Neuronal stem cell (in vitro differentiated cells): ENCODE results near the gene TMEM147.

ENCODE experiments used
- DNase-seq: peaks from one replicate; pipeline ENCODE4 v3.0.0-alpha.2; 2013; ENCODE audit warnings: low spot score
- H2AFZ ChIP-seq: one replicate; pipeline ENCODE4 v1.6.1; 2013; ENCODE audit warnings: mild to moderate bottlenecking, low read length, inconsistent platforms
- H2AK5ac ChIP-seq: 2 replicates; pipeline ENCODE4 v1.6.1; 2013; ENCODE audit warnings: low read depth, mild to moderate bottlenecking, inconsistent platforms, low read length, moderate library complexity, mixed read lengths
- H2BK120ac ChIP-seq: 2 replicates; pipeline ENCODE4 v1.6.1; 2013; ENCODE audit warnings: low read depth, mild to moderate bottlenecking, inconsistent platforms, low read length, moderate library complexity, mixed read lengths
- H2BK12ac ChIP-seq: one replicate; pipeline ENCODE4 v1.6.1; 2013; ENCODE audit warnings: low read length, inconsistent platforms
- H2BK15ac ChIP-seq: 2 replicates; pipeline ENCODE4 v1.6.1; 2013; ENCODE audit warnings: mild to moderate bottlenecking, low read length, inconsistent platforms, mixed read lengths
- H2BK5ac ChIP-seq: one replicate; pipeline ENCODE4 v1.6.1; 2013; ENCODE audit warnings: inconsistent platforms, mild to moderate bottlenecking, low read length, moderate library complexity
- H3K14ac ChIP-seq: one replicate; pipeline ENCODE4 v1.6.1; 2013; ENCODE audit warnings: low read length, inconsistent platforms
- H3K18ac ChIP-seq: 2 replicates; pipeline ENCODE4 v1.6.1; 2013; ENCODE audit warnings: low read length, inconsistent platforms
- H3K23ac ChIP-seq: 2 replicates; pipeline ENCODE4 v1.6.1; 2013; ENCODE audit warnings: low read depth, mild to moderate bottlenecking, mixed read lengths, low read length, inconsistent platforms; ENCODE audit not compliant: poor library complexity
- H3K27ac ChIP-seq: replicated peaks from 3 replicates; pipeline ENCODE4 v1.5.1; 2013; ENCODE audit warnings: low read length, inconsistent platforms
- H3K27me3 ChIP-seq, 3 experiments: 2 replicates each; pipeline ENCODE4 v1.6.1; 2013; ENCODE audit warnings: low read length in 3 of 3, mild to moderate bottlenecking in 2 of 3, inconsistent platforms in 1 of 3, low read depth in 1 of 3, mixed read lengths in 1 of 3, moderate library complexity in 1 of 3; ENCODE audit not compliant: control insufficient read depth in 3 of 3, insufficient read depth in 3 of 3
- H3K36me3 ChIP-seq, 2 donors: replicated peaks in 1 of 2; 2 replicates each; pipeline ENCODE4 v1.6.1; 2013; ENCODE audit warnings: low read length in 2 of 2; ENCODE audit not compliant: control insufficient read depth in 2 of 2, insufficient read depth in 2 of 2
- H3K4ac ChIP-seq: 2 replicates; pipeline ENCODE4 v1.6.1; 2013; ENCODE audit warnings: inconsistent platforms, mild to moderate bottlenecking, low read length, moderate library complexity
- H3K4me1 ChIP-seq, 2 donors: 1 replicate in 1 of 2; 2 replicates in 1 of 2; pipeline ENCODE4 v1.6.1; 2013; ENCODE audit warnings: low read length in 2 of 2, low read depth in 1 of 2; ENCODE audit not compliant: control insufficient read depth in 2 of 2, insufficient read depth in 1 of 2
- H3K4me2 ChIP-seq: one replicate; pipeline ENCODE4 v1.6.1; 2013; ENCODE audit warnings: mild to moderate bottlenecking, low read length, inconsistent platforms; ENCODE audit not compliant: insufficient read depth, poor library complexity, severe bottlenecking
- H3K4me3 ChIP-seq, 2 donors: 2 replicates each; pipeline ENCODE4 v1.5.1; 2013; ENCODE audit warnings: low read length in 2 of 2, mild to moderate bottlenecking in 2 of 2, inconsistent platforms in 1 of 2, moderate library complexity in 1 of 2
- H3K79me1 ChIP-seq: one replicate; pipeline ENCODE4 v1.6.1; 2013; ENCODE audit warnings: low read depth, mild to moderate bottlenecking, inconsistent platforms, low read length, moderate library complexity
- H3K9ac ChIP-seq: one replicate; pipeline ENCODE4 v1.6.1; 2013; ENCODE audit warnings: mild to moderate bottlenecking, low read depth, low read length, inconsistent platforms; ENCODE audit not compliant: poor library complexity
- H3K9me3 ChIP-seq, 2 donors: replicated peaks in 1 of 2; 2 replicates each; pipeline versions ENCODE3 to v1.6.1; 2013; ENCODE audit warnings: low read length in 2 of 2, mild to moderate bottlenecking in 2 of 2, inconsistent platforms in 1 of 2, low read depth in 1 of 2, mixed read lengths in 1 of 2, moderate library complexity in 1 of 2; ENCODE audit not compliant: control insufficient read depth in 2 of 2, insufficient read depth in 1 of 2
- H4K8ac ChIP-seq: one replicate; pipeline ENCODE4 v1.6.1; 2013; ENCODE audit warnings: low read depth, mild to moderate bottlenecking, inconsistent platforms, low read length, moderate library complexity
- H4K91ac ChIP-seq: one replicate; pipeline ENCODE4 v1.6.1; 2013; ENCODE audit warnings: low read length, low read depth, mild to moderate bottlenecking, inconsistent platforms; ENCODE audit not compliant: poor library complexity
- WGBS, 2 donors: extraction: QIAGEN DNeasy Blood & Tissue Kit; methylation state at CpG; one replicate each; pipeline ENCODE4 v1.1.7; 2013; ENCODE audit warnings: missing lambda C conversion rate in 2 of 2, mixed read lengths in 1 of 2; ENCODE audit not compliant: insufficient read length in 2 of 2, insufficient replicate concordance in 1 of 2; ENCODE audit errors: extremely low coverage in 2 of 2; 5-methylcytosine and 5-hydroxymethylcytosine counted together

The TMEM147 gene

DNA sequence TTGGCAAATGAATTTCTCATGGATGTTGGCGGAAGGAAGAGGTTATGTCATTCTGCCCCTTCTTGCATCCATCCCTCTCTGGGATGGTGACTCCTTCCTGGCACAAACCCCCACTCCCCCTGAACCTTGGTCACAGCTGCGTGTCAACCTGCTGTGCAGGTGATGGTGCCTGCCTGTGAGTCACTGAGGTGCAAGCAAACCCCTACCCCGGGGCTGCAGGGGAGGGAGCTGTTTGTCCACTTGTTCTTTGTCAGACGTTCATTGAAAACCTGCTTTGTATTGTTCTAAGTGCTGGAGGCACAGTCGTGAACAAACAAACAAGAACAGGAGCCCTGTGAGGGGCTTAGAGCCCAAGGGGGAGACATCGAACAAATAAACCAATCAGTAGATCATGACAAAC lies 14.1 kb upstream of the TMEM147 start:
- H4K91ac ChIP-seq = no peak overlapping the region
- H3K36me3 ChIP-seq = no peaks in the 10 kb centered on the region
- no peak overlapping the region for H2BK12ac ChIP-seq
- H2BK120ac ChIP-seq = no peak overlapping the region
- no peak overlapping the region for H3K14ac ChIP-seq
- no peak overlapping the region for H3K4me3 ChIP-seq
- H3K9ac ChIP-seq = peak overlapping the region; percentile 38
- H3K4ac ChIP-seq = no peak overlapping the region
- no peaks in the 10 kb centered on the region for H3K79me1 ChIP-seq
- no peak overlapping the region for H3K27ac ChIP-seq
- H3K9me3 ChIP-seq = peaks cover 0 to 2% of the 10 kb centered on the region in 2 donors
- no peak for DNase-seq
- no peak overlapping the region for H2BK5ac ChIP-seq
- peak overlapping the region; percentile 55 for H2BK15ac ChIP-seq
- H2AFZ ChIP-seq = no peak overlapping the region
- no CpG with 5 or more reads among the region's 6 CpGs for WGBS, 2 donors
- H3K27me3 ChIP-seq = peaks cover 0 to 28% (median 14%) of the 10 kb centered on the region in 3 experiments
- H4K8ac ChIP-seq = no peak overlapping the region
- H3K4me2 ChIP-seq = no peak overlapping the region
- H2AK5ac ChIP-seq = no peak overlapping the region
- peak overlapping the region; percentile 82 for H3K18ac ChIP-seq
- H3K23ac ChIP-seq = no peak overlapping the region
- peaks cover 0 to 9% of the 10 kb centered on the region in 2 donors for H3K4me1 ChIP-seq

DNA sequence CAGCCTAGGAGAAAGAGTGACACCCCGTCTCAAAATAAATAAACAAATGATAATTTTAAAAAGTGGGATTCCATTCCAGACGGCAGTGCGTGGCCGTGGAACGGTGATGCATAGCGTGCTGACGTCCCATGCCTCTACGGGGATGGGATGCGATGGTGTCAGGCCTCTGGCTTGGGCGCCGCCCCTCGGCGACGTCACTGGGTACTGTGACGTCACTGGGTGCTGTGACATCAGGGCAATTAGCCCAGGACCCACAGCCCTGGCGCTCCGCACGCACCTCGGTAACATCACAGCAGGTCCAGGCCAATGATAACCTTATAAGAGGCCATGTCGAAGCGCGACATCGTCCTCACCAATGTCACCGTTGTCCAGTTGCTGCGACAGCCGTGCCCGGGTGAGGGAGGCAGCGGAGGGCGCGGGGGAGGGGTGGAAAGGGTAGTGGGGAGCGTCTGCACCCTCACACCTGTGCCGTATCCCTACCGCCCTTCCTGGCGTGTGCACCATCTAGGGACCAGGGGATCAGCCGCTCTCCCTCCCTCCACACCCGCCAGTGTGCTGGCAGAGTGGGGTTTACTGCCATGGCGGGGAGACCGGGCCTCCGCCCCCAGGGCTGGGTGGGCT lies 12.1 kb upstream of the TMEM147 start, which contains the start of gene GAPDHS:
GAPDHS (plus strand) TSS at position 256 of the 621 bp plus-strand sequence; CDS start at position 328, 72 bp downstream.
- Histone ChIP-seq H3K79me1 (no peaks in the 10 kb centered on the region), H3K27ac (no peak within 1 kb of the TSS), H3K36me3 (no peaks in the 10 kb centered on the region), H2AK5ac (no peak within 1 kb of the TSS), H3K18ac (peak within 1 kb of the TSS; percentile 63), H3K9ac (peak within 1 kb of the TSS; percentile 68), H4K8ac (peak within 1 kb of the TSS; percentile 45), H3K4me2 (peak within 1 kb of the TSS; percentile 54), H2BK15ac (peak within 1 kb of the TSS; percentile 23), H2BK5ac (no peak within 1 kb of the TSS), H2BK120ac (peak within 1 kb of the TSS; percentile 56), H2BK12ac (no peak within 1 kb of the TSS), H2AFZ (peak within 1 kb of the TSS; percentile 65), H3K23ac (peak within 1 kb of the TSS; percentile 37), H3K4ac (no peak within 1 kb of the TSS), H3K27me3 (peaks cover 0 to 14% (median 13%) of the 10 kb centered on the region in 3 experiments), H4K91ac (peak within 1 kb of the TSS; percentile 58), H3K4me1 (peaks cover 0 to 9% of the 10 kb centered on the region in 2 donors), H3K9me3 (peaks cover 0 to 2% of the 10 kb centered on the region in 2 donors), H3K14ac (no peak within 1 kb of the TSS), H3K4me3 (peak within 1 kb of the TSS in 1 of 2 donors; percentile 8)
- DNase-seq = no peak
- WGBS, 2 donors = no CpG with 5 or more reads among the region's 39 CpGs

DNA sequence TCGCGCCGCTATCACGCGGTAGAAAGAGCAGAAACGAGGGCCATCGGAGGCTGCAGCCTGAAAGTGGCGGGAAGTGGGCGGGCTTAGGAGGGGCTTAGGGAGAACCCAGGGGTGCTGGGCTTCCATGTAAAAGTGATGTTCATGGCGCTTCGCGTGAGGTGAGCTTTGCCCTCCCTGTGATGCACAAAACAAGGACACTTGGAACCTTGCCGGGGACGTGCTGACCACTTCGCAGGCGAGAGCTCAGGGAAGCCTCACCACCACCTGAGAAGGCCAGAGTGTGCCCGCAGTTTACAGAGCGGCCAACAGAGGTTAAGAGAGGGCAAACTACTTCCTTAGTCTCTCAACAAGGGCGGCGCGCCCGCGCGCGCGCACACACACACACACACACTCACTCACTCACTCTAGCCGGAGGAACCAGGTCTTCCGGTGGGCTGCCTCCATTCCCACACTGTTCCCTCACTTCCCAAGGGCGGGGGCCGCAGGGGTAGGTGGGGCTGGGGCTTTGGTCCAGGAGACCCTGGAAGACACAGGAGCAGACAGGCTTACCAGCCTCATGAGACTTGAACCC lies 11.5 kb upstream of the TMEM147 start:
- no peak overlapping the region for H3K27ac ChIP-seq
- no peak overlapping the region for H4K91ac ChIP-seq
- peak overlapping the region; percentile 23 for H2BK15ac ChIP-seq
- H2AFZ ChIP-seq = peak overlapping the region; percentile 65
- H3K79me1 ChIP-seq = no peaks in the 10 kb centered on the region
- WGBS, 2 donors = no CpG with 5 or more reads among the region's 30 CpGs
- H3K14ac ChIP-seq = no peak overlapping the region
- peaks cover 0 to 2% of the 10 kb centered on the region in 2 donors for H3K9me3 ChIP-seq
- peaks cover 0 to 9% of the 10 kb centered on the region in 2 donors for H3K4me1 ChIP-seq
- H3K27me3 ChIP-seq = peaks cover 0 to 14% (median 9%) of the 10 kb centered on the region in 3 experiments
- DNase-seq = no peak
- H4K8ac ChIP-seq = peak overlapping the region; percentile 45
- peak overlapping the region; percentile 68 for H3K9ac ChIP-seq
- H3K4me3 ChIP-seq = peak overlapping the region in 1 of 2 donors; percentile 8
- H2AK5ac ChIP-seq = no peak overlapping the region
- H3K4me2 ChIP-seq = peak overlapping the region; percentile 54
- no peaks in the 10 kb centered on the region for H3K36me3 ChIP-seq
- no peak overlapping the region for H2BK12ac ChIP-seq
- H3K4ac ChIP-seq = no peak overlapping the region
- peak overlapping the region; percentile 63 for H3K18ac ChIP-seq
- H2BK5ac ChIP-seq = no peak overlapping the region
- peak overlapping the region; percentile 56 for H2BK120ac ChIP-seq
- H3K23ac ChIP-seq = peak overlapping the region; percentile 37

DNA sequence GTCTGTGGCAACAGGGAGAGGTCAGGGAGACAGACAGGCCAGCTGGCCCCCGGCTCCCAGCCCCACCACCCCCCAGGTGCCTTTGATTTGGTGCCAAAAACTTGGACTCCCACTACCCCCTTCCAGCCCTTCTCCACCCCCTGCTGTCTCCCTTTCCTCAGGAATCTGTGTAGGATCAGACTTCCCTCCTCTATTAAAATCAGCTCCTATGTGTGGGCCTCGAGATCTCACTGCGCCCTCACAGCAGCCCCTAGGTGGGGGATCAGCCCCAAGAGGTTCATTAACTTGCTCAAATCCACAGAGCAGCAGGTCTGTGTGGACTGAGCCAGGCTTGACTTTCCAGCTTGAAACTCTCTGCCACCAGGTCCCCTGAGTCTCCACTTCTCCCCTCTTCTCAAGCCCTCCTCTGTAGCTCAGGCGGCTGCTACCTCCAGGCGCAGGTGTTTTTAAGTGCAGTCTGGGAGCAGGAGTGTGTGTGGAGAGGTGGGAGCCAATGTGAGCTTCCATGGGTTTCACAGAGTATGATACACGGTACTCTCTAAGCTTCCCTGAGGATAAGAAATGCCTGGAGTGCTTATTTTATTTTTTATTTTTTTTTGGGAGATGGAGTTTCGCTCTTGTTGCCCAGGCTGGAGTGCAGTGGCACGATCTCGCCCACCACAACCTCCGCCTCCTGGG lies 10.5 kb upstream of the TMEM147 start:
- Histone ChIP-seq H2BK5ac (no peak overlapping the region), H3K4me1 (peaks cover 0 to 9% of the 10 kb centered on the region in 2 donors), H4K91ac (no peak overlapping the region), H3K36me3 (peaks cover under 1 to 2% of the 10 kb centered on the region in 2 donors), H2BK15ac (no peak overlapping the region), H2BK120ac (no peak overlapping the region), H3K27ac (no peak overlapping the region), H3K23ac (no peak overlapping the region), H3K18ac (no peak overlapping the region), H3K27me3 (peaks cover 0 to 14% (median 0%) of the 10 kb centered on the region in 3 experiments), H3K9me3 (peaks cover 0 to 2% of the 10 kb centered on the region in 2 donors), H2BK12ac (no peak overlapping the region), H3K9ac (no peak overlapping the region), H2AFZ (no peak overlapping the region), H2AK5ac (no peak overlapping the region), H4K8ac (no peak overlapping the region), H3K14ac (peak overlapping the region; percentile 31), H3K4me2 (no peak overlapping the region), H3K79me1 (no peaks in the 10 kb centered on the region), H3K4ac (no peak overlapping the region), H3K4me3 (no peak overlapping the region)
- WGBS, 2 donors = no CpG with 5 or more reads among the region's 10 CpGs
- no peak for DNase-seq
